DMS53 treated with DMSO at 0.1 percent for 48 hours (cell line): ENCODE measurements around the gene BCAN.

Experiments
- DNase-seq: peaks from one replicate; lab custom pipeline; 2025; ENCODE audit not compliant: unreplicated experiment; lab: John Stamatoyannopoulos, UW

BCAN gene

GRCh38 chr1:156643049-156643777 lies 1.3 kb downstream of the BCAN start:
- DNase-seq = no peak

GRCh38 chr1:156643778-156644092 lies 1.8 kb downstream of the BCAN start:
- no peak for DNase-seq

- no peak for DNase-seq
Observed at GRCh38 chr1:156644146-156644545, 2.2 kb downstream of the BCAN start.

- no peak for DNase-seq
Observed at GRCh38 chr1:156644640-156645039, 2.7 kb downstream of the BCAN start.

GRCh38 chr1:156645056-156645455 lies 3.1 kb downstream of the BCAN start:
- DNase-seq = no peak

- no peak for DNase-seq
Observed at GRCh38 chr1:156645666-156646065, 3.7 kb downstream of the BCAN start.

GRCh38 chr1:156646738-156647211 lies 4.9 kb downstream of the BCAN start:
- DNase-seq = no peak

GRCh38 chr1:156647351-156647750 lies 5.4 kb downstream of the BCAN start:
- no peak for DNase-seq

- no peak for DNase-seq
Observed at GRCh38 chr1:156648496-156648895, 6.6 kb downstream of the BCAN start.

- no peak for DNase-seq
Observed at GRCh38 chr1:156648951-156649350, 7.0 kb downstream of the BCAN start.

- DNase-seq = no peak
Observed at GRCh38 chr1:156652131-156652991, 10.4 kb downstream of the BCAN start.

GRCh38 chr1:156652992-156653355 lies 11.1 kb downstream of the BCAN start:
- no peak for DNase-seq

GRCh38 chr1:156654700-156655099 lies 12.8 kb downstream of the BCAN start:
- no peak for DNase-seq

- no peak for DNase-seq
Observed at GRCh38 chr1:156655151-156655903, 13.4 kb downstream of the BCAN start.

GRCh38 chr1:156655904-156656516 lies 14.1 kb downstream of the BCAN start:
- no peak for DNase-seq

- DNase-seq = peak; percentile 69
Observed at GRCh38 chr1:156656806-156657740, 15.2 kb downstream of the BCAN start.

- peak; percentile 67 for DNase-seq
Observed at GRCh38 chr1:156657741-156658319, 15.9 kb downstream of the BCAN start.

GRCh38 chr1:156658496-156658895 lies 16.6 kb downstream of the BCAN start:
- DNase-seq = no peak

- no peak for DNase-seq
Observed at GRCh38 chr1:156658945-156659574, 17.1 kb downstream of the BCAN start.
